ENCODE measurements around the gene MCC. TPM values are rescaled to one million over a fixed set of nuclear protein-coding genes. Genes with fewer than 3 reads are reported as not detected.
A peak's percentile ranks its signal among the peaks of the same experiment; 100 is the strongest.

The MCC gene
- total RNA-seq, 1 experiment from 2014 or later, result 7.6 TPM

- Mint-ChIP-seq H3K27ac (peak within 1 kb of the TSS; percentile 98 to 99 (median 99)), H3K4me3 (peak within 1 kb of the TSS; percentile 98), H3K4me1 (peaks cover 28 to 29% of the 10 kb centered on the region in 2 experiments), H3K9me3 (no peaks in the 10 kb centered on the region; a peak in 1 of 5 replicates), H3K27me3 (ENCODE audit: low read depth) (no peaks in the 10 kb centered on the region), H3K36me3 (ENCODE audit: insufficient read depth in 1 of 3, low read depth in 3 of 3) (peaks cover 2 to 11% (median 9%) of the 10 kb centered on the region in 3 experiments; a peak in 4 of 7 replicates)
- Histone ChIP-seq H3K4me1 (ENCODE audit: insufficient read depth, low read length) (no peaks in the 10 kb centered on the region), H3K14ac (ENCODE audit: insufficient read depth, low read length) (peak within 1 kb of the TSS; percentile 44), H3K56ac (ENCODE audit: insufficient read length, low read depth, low read length) (no peak within 1 kb of the TSS), H3K23me2 (ENCODE audit: insufficient read length, low read depth, low read length, poor library complexity, severe bottlenecking) (peaks cover 8% of the 10 kb centered on the region), H3K9ac (ENCODE audit: extremely low read depth, insufficient read length, low read length) (peak within 1 kb of the TSS; percentile 67), H3K4ac (ENCODE audit: low read depth, low read length) (no peak within 1 kb of the TSS; the same call in 1 of the 2 replicates), H3K27ac (ENCODE audit: insufficient read length, low read depth, low read length) (peak within 1 kb of the TSS; percentile 69), H3K79me2 (ENCODE audit: insufficient read depth, low read length) (peaks cover 24% of the 10 kb centered on the region; the same call in 1 of the 2 replicates), H3K23ac (ENCODE audit: insufficient read length, low read depth, low read length) (no peak within 1 kb of the TSS), H2AK5ac (ENCODE audit: insufficient read length, low read length) (no peak within 1 kb of the TSS), H3T11ph (ENCODE audit: low read length) (no peak within 1 kb of the TSS), H2BK120ac (ENCODE audit: low read depth, low read length, poor library complexity, severe bottlenecking) (no peak within 1 kb of the TSS), H4K91ac (ENCODE audit: insufficient read length, low read depth, low read length) (no peak within 1 kb of the TSS), H2BK5ac (ENCODE audit: insufficient read length, low read length) (no peak within 1 kb of the TSS), H3K27me3 (ENCODE audit: insufficient read depth, low read length) (no peaks in the 10 kb centered on the region), H4K20me1 (ENCODE audit: control insufficient read depth, insufficient read depth, insufficient read length) (no peaks in the 10 kb centered on the region), H2AFZ (ENCODE audit: low read length) (no peak within 1 kb of the TSS), H3K79me1 (ENCODE audit: insufficient read depth, low read depth, low read length, poor library complexity, severe bottlenecking) (no peaks in the 10 kb centered on the region), H3K9me3 (ENCODE audit: control insufficient read depth, low read depth, low read length) (no peaks in the 10 kb centered on the region), H2BK15ac (ENCODE audit: low read depth, low read length) (no peak within 1 kb of the TSS), H4K8ac (replicated peaks; ENCODE audit: insufficient read length, low read depth, low read length) (no peak within 1 kb of the TSS), H4K5ac (ENCODE audit: insufficient read length, low read depth, low read length) (peak within 1 kb of the TSS; percentile 2), H2BK20ac (ENCODE audit: low read depth, low read length, poor library complexity, severe bottlenecking) (no peak within 1 kb of the TSS), H3K18ac (ENCODE audit: insufficient read length, low read depth, low read length) (peak within 1 kb of the TSS; percentile 47), H3K4me2 (ENCODE audit: insufficient read depth, insufficient read length, low read length) (peak within 1 kb of the TSS; percentile 73), H2BK12ac (ENCODE audit: insufficient read length, low read depth, low read length) (no peak within 1 kb of the TSS)
- DNase-seq, result peak; percentile 98
- TF ChIP-seq CTCF (conservative IDR thresholded peaks at IDR 0.05), result no peak
- WGBS (ENCODE audit: extremely low coverage, insufficient read length, low lambda C conversion rate), result no CpG with 5 or more reads among the region's 75 CpGs
These were observed 511.6 kb downstream of the MCC start, which contains the start of gene DCP2 for GRCh38 chr5:112976432-112977309. Gene DCP2, plus strand, starts transcription at chr5:112976798. Its CDS starts 136 bp downstream, at chr5:112976934.

Data from H9 (cell line).